Tibial nerve (tissue), 4 donors: ENCODE data around the gene TPGS2.

Experiments
- EP300 ChIP-seq, 2 donors: sonication (generic); formaldehyde crosslinking; IDR thresholded peaks; one replicate each; pipeline ENCODE4 v1.6.1; 2017; ENCODE audit warnings: antibody characterized with exemption in 2 of 2, mild to moderate bottlenecking in 1 of 2
- TF ChIP-seq, protein P1 (sequence below), 5 experiments: fragments of 200-600 bp in 3 of 5; fragments of 450-650 bp in 2 of 5; sonication (generic) in 3 of 5; IDR thresholded peaks; one replicate each; pipeline ENCODE4 v1.5.1; 2016 to 2019; ENCODE audit warnings: antibody characterized with exemption in 5 of 5, mild to moderate bottlenecking in 3 of 5, moderate library complexity in 2 of 5

GRCh38 chr18:36825526-36825925 lies 3.3 kb downstream of the TPGS2 start:
- TF ChIP-seq, protein P1, sequence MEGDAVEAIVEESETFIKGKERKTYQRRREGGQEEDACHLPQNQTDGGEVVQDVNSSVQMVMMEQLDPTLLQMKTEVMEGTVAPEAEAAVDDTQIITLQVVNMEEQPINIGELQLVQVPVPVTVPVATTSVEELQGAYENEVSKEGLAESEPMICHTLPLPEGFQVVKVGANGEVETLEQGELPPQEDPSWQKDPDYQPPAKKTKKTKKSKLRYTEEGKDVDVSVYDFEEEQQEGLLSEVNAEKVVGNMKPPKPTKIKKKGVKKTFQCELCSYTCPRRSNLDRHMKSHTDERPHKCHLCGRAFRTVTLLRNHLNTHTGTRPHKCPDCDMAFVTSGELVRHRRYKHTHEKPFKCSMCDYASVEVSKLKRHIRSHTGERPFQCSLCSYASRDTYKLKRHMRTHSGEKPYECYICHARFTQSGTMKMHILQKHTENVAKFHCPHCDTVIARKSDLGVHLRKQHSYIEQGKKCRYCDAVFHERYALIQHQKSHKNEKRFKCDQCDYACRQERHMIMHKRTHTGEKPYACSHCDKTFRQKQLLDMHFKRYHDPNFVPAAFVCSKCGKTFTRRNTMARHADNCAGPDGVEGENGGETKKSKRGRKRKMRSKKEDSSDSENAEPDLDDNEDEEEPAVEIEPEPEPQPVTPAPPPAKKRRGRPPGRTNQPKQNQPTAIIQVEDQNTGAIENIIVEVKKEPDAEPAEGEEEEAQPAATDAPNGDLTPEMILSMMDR (IDR thresholded peaks at IDR 0.05) = no peak
- no peak for TF ChIP-seq EP300 (IDR thresholded peaks at IDR 0.05)
